Muscle of leg (tissue), 11 donors: ENCODE results near the gene STK32A. TPM values are rescaled to one million over a fixed set of nuclear protein-coding genes. Genes with fewer than 3 reads are reported as not detected.

ENCODE experiments used
- DNase-seq: peaks from one replicate; pipeline ENCODE4 v3.0.0; 2013
- H3K27ac ChIP-seq: one replicate; pipeline ENCODE4 v1.5.1; 2013; ENCODE audit warnings: mild to moderate bottlenecking, low read length, control low read depth
- H3K27me3 ChIP-seq: one replicate; pipeline ENCODE4 v1.6.1; 2013; ENCODE audit warnings: low read length; ENCODE audit not compliant: control insufficient read depth, insufficient read depth
- H3K36me3 ChIP-seq: one replicate; pipeline ENCODE4 v1.6.1; 2013; ENCODE audit warnings: low read length; ENCODE audit not compliant: control insufficient read depth, insufficient read depth
- H3K4me1 ChIP-seq: one replicate; pipeline ENCODE4 v1.6.1; 2013; ENCODE audit warnings: low read length; ENCODE audit not compliant: control insufficient read depth, insufficient read depth
- H3K4me3 ChIP-seq: one replicate; pipeline ENCODE4 v1.5.1; 2013; ENCODE audit warnings: low read length, control low read depth
- H3K9me3 ChIP-seq: replicated peaks from 2 replicates; pipeline ENCODE4 v1.6.1; 2013; ENCODE audit warnings: low read depth, low read length; ENCODE audit not compliant: control insufficient read depth
- WGBS: methylation state at CpG from one replicate; pipeline ENCODE4 v1.1.5; 2013; ENCODE audit warnings: missing lambda C conversion rate; ENCODE audit not compliant: insufficient coverage; 5-methylcytosine and 5-hydroxymethylcytosine counted together
- polyA plus RNA-seq, 8 donors: library from polyadenylated mRNA; unstranded; fragments of 120-200 nt; gene quantifications; one replicate each; pipeline versions ENCODE4 v1.2.1 to v1.2.3, GENCODE V29; 2013; ENCODE audit warnings: inconsistent platforms in 1 of 8, low replicate concordance in 1 of 8; ENCODE audit not compliant: insufficient read length in 8 of 8, insufficient read depth in 1 of 8
- total RNA-seq: library from RNA; stranded (reverse); fragments of 120-200 nt; gene quantifications from one replicate; pipeline ENCODE4 v1.2.4, GENCODE V29; 2013

The STK32A gene
- total and polyA plus RNA-seq, 9 donors = 0.21 to 0.66 (median 0.39) TPM

DNA sequence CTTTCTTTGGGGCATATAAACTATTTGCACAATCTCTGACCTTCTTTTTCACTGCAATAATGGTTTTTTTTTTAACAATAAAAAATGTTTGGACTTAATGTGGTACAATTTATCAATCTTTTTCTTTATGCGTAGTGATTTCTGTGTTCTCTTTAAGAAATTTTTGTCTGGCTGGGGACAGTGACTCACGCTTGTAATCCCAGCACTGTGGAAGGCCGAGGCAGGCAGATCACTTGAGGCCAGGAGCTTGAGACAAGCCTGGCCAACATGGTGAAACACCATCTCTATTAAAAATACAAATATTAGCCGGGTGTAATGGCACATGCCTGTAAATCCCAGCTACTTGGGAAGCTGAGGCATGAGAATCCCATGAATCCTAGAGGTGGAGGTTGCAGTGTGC is 72.3 kb downstream of the STK32A start:
- WGBS = 76% methylated on average over 3 of the region's 4 CpGs
- H3K9me3 ChIP-seq = no peaks in the 10 kb centered on the region
- no peak overlapping the region for H3K27ac ChIP-seq
- no peak for DNase-seq
- H3K36me3 ChIP-seq = no peaks in the 10 kb centered on the region
- no peaks in the 10 kb centered on the region for H3K4me1 ChIP-seq
- H3K4me3 ChIP-seq = no peak overlapping the region
- no peaks in the 10 kb centered on the region for H3K27me3 ChIP-seq

DNA sequence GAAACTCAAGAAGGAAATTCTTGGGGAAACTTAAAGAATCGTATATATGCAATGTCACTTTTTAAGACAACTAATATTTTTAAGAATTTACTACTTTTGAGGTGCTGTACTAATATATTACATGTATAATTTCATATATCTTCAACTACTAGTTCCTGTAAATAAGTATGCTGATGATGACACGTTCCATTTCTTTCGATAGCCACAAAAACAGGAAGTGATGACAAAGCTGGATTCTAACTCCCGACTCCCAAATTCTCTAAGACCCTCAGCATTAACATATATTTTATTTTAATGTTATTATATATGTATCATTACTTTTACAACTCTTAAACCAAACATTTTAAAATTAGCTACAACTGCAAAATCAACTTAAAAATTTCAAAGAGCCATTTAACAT is 74.8 kb downstream of the STK32A start:
- Histone ChIP-seq H3K9me3 (no peaks in the 10 kb centered on the region), H3K27me3 (no peaks in the 10 kb centered on the region), H3K4me3 (no peak overlapping the region), H3K36me3 (no peaks in the 10 kb centered on the region), H3K4me1 (no peaks in the 10 kb centered on the region), H3K27ac (no peak overlapping the region)
- WGBS = no CpG with 5 or more reads among the region's 4 CpGs
- no peak for DNase-seq

DNA sequence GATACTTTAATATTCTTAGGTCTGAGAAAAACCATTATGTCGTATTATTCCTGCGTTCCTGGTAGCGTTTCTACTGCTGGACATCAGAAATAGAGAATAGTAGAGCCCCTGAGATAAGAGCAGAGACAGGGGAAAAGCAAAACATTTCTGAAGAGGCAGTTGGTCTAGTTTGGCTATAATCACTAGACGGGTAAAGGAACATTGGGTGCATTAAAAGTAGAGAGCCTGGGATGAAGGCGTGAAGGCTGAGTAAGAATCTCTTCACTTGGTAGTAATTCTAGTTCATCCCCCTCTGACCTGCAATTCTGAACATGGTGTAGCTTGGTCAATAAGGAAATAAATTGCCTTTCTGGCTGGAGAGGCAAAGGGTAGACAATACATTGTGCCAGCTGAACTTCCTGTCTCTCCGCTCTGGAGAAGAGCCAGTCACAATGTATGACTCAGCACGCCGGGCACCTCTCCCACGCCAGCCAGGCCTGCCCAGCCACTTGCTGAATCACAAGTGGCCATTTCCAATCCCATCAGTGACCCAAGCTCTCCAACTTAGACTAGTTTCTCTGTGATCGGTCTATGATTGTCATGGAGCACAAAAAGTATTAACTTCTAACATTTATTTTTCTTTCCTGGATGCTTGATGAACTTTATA is 75.4 kb downstream of the STK32A start:
- DNase-seq = peak; percentile 4
- H3K4me3 ChIP-seq = no peak overlapping the region
- no peaks in the 10 kb centered on the region for H3K36me3 ChIP-seq
- no peak overlapping the region for H3K27ac ChIP-seq
- no peaks in the 10 kb centered on the region for H3K4me1 ChIP-seq
- no peaks in the 10 kb centered on the region for H3K9me3 ChIP-seq
- WGBS = 87% methylated on average over 6 of the region's 10 CpGs
- no peaks in the 10 kb centered on the region for H3K27me3 ChIP-seq

DNA sequence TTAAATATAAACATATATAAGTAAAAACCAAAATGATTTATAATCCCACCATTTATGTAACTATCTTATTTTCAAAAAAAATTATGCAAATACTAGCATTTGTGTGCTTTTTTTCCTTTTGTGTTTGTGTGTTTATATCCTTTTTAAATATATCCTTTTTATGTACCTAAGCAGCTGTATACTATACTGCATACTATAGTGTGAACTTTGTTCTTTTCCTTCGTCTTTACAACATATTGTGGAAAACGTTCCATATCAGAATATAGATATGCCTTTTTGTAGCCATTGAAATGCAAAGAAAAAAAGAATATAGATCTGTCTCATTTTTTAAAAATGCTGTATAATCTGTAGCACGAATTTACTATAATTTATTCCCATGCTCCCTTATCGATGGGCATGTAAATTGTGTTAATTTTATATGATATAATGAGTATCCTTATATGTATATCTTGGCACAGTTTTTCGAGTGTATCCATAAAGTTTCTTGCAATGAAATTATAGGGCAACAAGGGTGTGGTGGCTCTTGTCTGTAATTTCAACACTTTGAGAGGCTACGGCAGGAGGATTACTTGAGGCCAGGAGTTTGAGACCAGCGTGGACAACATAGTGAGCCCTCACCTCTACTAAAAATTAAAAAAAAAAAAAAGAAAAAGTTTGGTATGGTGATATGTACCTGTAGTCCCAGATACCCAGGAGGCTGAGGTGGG is 83.3 kb downstream of the STK32A start:
- Histone ChIP-seq H3K27ac (no peak overlapping the region), H3K4me1 (no peaks in the 10 kb centered on the region), H3K4me3 (no peak overlapping the region), H3K36me3 (no peaks in the 10 kb centered on the region), H3K27me3 (no peaks in the 10 kb centered on the region), H3K9me3 (no peaks in the 10 kb centered on the region)
- WGBS = no CpG with 5 or more reads among the region's 7 CpGs
- DNase-seq = no peak

DNA sequence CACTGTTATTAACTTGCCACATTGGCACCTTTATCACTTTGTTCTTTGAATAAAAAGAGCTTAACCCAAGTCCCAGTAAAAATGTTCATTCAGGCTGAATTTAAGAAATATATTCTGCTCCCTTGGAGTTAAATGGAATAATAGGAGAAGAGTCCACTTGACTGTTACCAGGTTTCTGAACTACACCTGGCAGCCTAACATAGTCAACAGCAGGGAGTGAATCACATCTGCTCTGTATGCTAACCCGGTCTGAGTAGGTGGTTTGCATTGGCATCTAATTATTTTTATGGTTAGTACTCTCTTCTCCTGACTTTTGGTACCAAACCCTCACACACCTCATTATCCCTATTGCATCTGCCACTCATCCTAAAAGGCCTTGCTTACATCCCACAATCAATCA is 86.7 kb downstream of the STK32A start:
- H3K9me3 ChIP-seq = no peaks in the 10 kb centered on the region
- H3K4me3 ChIP-seq = no peak overlapping the region
- no peaks in the 10 kb centered on the region for H3K27me3 ChIP-seq
- WGBS = no CpG with 5 or more reads among the region's 1 CpG
- DNase-seq = no peak
- H3K4me1 ChIP-seq = no peaks in the 10 kb centered on the region
- H3K36me3 ChIP-seq = no peaks in the 10 kb centered on the region
- no peak overlapping the region for H3K27ac ChIP-seq

DNA sequence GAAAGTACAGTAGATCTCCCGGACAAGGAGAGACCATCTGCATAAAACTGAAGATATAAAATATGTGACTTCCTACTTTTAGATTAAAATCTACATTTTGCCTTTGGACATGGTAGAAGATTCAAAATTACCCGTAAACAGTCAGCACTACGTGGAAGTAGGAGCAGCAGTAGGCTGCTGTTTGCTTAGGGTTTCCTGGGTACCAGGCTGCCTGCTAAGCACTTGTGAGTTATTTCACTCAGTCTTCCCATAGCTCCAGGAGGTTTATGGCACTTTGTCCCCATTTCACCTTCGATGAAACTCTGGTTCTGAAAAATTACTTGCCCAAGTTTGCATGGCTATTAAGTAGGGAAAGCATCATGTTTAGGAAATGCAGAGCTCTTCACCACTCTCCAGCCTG is 92.6 kb downstream of the STK32A start:
- DNase-seq = no peak
- Histone ChIP-seq H3K27ac (no peak overlapping the region), H3K36me3 (no peaks in the 10 kb centered on the region), H3K27me3 (no peaks in the 10 kb centered on the region), H3K4me3 (no peak overlapping the region), H3K4me1 (no peaks in the 10 kb centered on the region), H3K9me3 (no peaks in the 10 kb centered on the region)
- no CpG with 5 or more reads among the region's 4 CpGs for WGBS

DNA sequence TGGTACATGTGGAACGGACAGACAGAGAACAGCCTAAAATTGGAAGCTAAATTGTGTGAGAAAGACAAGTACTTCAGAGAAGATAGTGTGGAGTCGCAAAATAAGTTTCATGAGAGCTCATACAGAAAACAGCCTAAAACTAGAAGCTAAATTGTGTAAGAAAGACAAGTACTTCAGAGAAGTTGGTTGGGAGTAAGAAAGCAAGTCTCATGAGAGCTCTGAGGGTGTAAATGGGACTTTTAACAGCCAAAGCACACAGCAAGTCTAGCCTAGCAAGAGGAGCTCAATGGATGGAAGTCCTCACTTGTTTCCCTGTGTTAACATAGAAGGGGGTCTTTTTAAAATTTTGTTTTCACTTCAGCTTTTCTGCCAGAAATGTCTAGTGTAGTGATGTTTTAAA is 93.1 kb downstream of the STK32A start:
- H3K27me3 ChIP-seq = no peaks in the 10 kb centered on the region
- DNase-seq = no peak
- no peaks in the 10 kb centered on the region for H3K4me1 ChIP-seq
- no CpG with 5 or more reads among the region's 2 CpGs for WGBS
- H3K27ac ChIP-seq = no peak overlapping the region
- H3K9me3 ChIP-seq = no peaks in the 10 kb centered on the region
- no peak overlapping the region for H3K4me3 ChIP-seq
- no peaks in the 10 kb centered on the region for H3K36me3 ChIP-seq

DNA sequence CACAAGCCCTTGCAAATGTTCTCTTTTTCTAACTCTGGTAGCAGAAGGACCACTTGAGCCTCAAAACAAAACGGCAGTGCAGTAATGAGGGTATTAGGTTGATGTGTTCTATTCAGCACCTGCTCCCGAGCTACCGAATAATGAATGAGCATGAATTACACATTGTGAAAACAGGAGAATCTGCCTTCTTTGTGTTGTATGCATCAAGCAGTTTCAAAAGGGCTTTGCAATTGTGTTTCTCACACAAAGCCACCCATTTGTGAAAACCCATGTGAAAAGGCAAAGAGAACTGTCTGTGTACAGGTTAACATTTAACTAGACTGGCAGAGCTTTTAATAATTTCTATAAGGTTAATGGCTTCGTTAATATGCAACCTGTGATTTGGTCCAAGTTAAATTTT is 97.8 kb downstream of the STK32A start:
- H3K27me3 ChIP-seq = no peaks in the 10 kb centered on the region
- no peaks in the 10 kb centered on the region for H3K9me3 ChIP-seq
- H3K36me3 ChIP-seq = no peaks in the 10 kb centered on the region
- DNase-seq = no peak
- no peak overlapping the region for H3K27ac ChIP-seq
- WGBS = 40% methylated on average over 1 of the region's 4 CpGs
- no peak overlapping the region for H3K4me3 ChIP-seq
- no peaks in the 10 kb centered on the region for H3K4me1 ChIP-seq

DNA sequence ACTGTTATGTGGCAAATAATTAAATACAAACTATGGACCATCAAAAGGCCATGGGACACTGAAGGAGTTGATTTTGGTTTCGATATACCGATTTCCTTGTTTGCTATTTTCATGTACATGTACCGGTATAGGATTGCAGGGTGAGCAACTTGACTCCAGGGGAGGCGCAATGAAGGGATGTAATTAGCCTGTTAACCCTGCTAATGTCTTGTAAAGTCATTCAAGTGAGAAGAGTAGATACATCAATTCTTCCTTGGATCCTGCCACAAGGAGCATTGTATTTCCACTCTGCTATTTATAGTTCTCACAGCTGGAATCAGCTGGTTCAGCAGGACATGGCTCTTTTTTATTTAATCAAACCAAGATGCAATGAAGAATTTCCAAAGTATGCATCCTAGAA is 102.0 kb downstream of the STK32A start:
- Histone ChIP-seq H3K4me3 (no peak overlapping the region), H3K27me3 (no peaks in the 10 kb centered on the region), H3K4me1 (no peaks in the 10 kb centered on the region), H3K27ac (no peak overlapping the region), H3K9me3 (no peaks in the 10 kb centered on the region), H3K36me3 (no peaks in the 10 kb centered on the region)
- peak; percentile 5 for DNase-seq
- 62% methylated on average over 3 of the region's 4 CpGs for WGBS

DNA sequence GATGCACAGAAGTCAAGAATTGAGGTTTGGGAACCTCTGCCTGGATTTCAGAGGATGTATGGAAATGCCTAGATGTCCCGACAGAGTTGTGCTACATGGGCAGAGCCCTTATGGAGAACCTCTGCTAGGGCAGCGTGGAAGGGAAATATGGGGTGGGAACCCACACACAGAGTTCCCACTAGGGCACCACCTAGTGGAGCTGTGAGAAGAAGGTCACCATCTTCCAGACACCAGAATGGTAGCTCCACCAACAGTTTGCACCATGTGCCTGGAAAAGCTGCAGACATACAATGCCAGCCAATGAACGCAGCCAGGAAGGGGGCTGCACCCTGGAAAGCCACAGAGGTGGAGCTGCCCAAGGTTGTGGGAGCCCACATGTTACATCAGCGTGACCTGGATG is 104.5 kb downstream of the STK32A start:
- H3K27ac ChIP-seq = no peak overlapping the region
- DNase-seq = no peak
- H3K4me3 ChIP-seq = no peak overlapping the region
- no peaks in the 10 kb centered on the region for H3K36me3 ChIP-seq
- no peaks in the 10 kb centered on the region for H3K9me3 ChIP-seq
- WGBS = 87% methylated on average over 4 of the region's 4 CpGs
- H3K4me1 ChIP-seq = no peaks in the 10 kb centered on the region
- H3K27me3 ChIP-seq = no peaks in the 10 kb centered on the region
